Brain pericyte (primary cell): ENCODE measurements around the gene SLC16A13.
A peak's percentile ranks its signal among the peaks of the same experiment; 100 is the strongest.
"Not testable (repeated sequence)": the region's sequence is repeated elsewhere in the genome, so short reads cannot be mapped to it uniquely, and the experiment has no call there.

Experiments
- DNase-seq: peaks from one replicate; pipeline ENCODE4 v3.0.0-alpha.2; 2012; ENCODE audit warnings: low read depth, low spot score

The SLC16A13 gene

DNA sequence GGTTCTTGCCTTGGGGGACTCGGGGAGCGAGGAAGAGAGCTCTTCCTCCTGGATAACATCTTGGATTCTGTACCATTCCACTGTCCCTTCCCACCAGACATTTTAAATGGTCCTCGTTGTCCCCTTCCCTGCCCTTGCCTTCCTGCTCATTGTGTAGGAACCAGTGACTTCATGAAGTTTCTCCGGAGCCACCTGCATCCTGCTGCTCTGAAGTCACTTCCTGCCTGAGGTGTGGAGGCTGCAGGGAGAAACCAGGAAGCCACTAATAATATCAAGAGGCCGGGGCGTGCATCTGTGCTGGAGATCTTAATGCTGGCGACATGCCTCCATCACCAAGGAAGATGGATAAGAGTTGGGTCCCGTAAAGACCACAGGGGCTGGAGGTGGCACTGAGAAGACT lies 6.2 kb upstream of the SLC16A13 start:
- no peak for DNase-seq

DNA sequence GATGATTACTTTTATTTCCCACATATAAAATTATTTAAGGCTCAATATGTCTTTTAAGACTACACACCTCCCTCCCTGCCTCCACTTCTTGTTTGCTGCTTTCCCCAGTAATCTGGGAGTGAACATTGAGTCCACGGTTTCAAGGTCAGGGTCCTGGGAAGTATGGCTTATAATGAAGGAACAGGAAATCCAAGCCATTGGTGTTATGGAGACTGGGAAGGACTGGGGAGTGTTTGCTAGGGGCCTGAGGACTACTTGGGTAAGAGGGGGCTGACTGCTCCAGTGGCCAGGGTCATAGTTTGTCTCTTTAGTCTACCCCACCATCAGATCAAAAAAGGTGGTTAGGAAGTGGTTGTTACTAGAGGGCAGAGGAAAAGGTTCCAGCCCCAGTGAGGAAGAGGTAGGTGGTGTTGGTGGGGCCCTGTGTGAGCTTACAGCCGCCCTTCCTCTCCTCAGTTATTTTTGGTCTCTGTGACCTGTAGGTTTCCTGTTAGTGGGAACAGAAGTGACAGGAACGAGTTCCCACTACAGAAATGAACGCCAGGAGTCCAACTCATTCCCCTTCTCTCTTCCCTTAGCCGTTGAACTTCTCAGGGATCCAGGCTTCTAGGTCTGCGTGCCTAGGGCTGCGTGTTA lies 742 bp upstream of the SLC16A13 start:
- DNase-seq = no peak

DNA sequence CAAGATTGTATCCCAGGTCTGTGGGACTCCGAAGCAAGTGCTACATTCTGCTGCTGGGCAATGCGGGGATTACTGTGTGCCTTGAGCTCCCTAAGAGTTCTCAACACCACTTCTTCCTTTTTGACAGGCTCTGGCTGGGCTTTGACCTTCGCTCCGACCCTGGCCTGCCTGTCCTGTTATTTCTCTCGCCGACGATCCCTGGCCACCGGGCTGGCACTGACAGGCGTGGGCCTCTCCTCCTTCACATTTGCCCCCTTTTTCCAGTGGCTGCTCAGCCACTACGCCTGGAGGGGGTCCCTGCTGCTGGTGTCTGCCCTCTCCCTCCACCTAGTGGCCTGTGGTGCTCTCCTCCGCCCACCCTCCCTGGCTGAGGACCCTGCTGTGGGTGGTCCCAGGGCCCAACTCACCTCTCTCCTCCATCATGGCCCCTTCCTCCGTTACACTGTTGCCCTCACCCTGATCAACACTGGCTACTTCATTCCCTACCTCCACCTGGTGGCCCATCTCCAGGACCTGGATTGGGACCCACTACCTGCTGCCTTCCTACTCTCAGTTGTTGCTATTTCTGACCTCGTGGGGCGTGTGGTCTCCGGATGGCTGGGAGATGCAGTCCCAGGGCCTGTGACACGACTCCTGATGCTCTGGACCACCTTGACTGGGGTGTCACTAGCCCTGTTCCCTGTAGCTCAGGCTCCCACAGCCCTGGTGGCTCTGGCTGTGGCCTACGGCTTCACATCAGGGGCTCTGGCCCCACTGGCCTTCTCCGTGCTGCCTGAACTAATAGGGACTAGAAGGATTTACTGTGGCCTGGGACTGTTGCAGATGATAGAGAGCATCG lies 2.4 kb downstream of the SLC16A13 start:
- no peak for DNase-seq

DNA sequence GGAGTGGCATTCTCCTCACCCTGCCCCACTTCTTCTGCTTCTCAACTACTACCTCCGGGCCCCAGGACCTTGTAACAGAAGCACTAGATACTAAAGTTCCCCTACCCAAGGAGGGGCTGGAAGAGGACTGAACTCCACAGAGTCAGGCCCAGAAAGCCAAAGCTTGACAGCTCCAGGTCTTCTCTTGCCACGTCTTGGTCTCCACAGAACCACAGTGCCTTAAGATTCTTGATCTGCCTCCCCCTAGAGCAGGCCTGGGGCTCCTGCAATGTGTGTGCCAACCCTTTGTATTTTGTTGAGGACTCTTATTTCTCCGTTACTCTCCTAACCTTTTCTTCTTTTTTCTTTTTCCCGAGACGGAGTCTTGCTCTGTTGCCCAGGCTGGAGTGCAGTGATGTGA lies 4.0 kb downstream of the SLC16A13 start:
- DNase-seq = no peak

DNA sequence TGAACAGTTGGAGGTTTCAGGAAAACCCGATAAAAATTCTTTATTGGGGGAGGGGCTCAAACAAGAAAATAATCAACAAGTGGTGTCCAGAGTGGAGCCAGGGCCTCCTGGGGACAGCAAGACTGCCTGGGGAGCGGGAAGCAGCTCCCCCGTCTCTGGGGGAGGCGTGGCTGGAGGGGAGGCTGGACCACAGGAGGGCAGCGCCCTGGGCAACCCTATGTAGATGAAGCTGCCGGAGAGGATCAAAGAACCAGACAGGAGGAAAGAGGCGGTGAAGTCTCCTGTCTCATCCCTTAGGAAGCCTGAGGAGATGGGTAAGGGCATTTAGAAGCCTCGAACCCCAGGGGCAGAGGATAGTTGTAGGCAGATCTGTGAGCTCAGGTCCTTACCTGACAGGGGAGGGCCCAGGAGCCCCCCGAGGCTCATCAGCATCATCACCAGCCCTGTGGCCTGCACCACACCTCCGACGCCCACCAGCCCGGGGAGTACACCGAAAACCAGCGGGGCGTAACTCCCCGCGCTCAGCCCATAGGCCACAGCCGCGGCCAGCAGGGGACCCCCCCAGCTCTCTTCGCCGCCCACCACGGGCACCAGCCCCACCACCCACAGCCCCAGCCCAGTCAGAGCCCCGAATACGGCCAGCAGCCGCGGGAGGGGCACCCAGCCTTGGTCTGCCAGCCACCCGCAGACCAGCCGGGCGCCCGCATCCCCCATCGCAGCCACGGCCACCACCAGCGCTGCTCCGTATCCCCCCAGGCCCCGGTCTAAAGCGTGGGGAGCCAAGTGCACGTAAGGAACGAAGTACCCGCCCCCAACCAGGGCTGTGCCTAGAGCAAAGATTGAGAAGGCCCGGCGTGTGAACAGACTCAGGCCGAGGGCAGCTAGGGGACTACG lies 6.0 kb downstream of the SLC16A13 start:
- DNase-seq = no peak

DNA sequence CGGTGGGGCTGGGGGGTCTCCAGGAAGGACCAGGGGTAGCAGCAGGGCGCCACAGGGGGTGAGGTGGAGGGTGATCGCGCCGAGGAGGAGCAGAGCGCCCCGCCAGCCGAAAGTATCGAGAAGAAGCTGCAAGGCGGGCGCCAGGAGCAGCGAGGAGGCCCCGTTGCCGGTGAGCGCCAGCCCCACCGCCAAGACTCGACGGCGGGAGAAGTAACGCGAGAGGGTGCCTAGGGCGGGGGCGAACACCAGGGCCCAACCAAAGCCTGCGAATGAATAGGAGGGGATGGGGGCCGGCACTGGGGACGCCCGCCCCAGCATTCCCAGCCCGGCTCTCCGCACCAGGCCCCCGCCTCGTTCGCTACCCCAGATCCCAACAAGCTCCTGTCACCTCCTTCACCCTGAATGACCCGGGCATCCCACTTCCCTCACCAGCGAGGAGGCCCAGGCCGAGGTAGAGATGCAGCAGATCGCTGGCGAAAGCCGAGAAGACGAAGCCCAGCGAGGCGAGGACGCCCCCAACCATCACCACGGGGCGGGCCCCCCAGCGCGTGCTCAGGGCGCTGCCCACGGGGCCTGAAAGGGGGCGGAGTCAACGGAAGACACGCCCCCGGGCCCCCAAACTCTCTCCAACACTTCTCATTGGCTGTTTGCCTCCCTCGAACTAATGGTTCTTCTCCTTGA lies 6.8 kb downstream of the SLC16A13 start:
- no peak for DNase-seq

DNA sequence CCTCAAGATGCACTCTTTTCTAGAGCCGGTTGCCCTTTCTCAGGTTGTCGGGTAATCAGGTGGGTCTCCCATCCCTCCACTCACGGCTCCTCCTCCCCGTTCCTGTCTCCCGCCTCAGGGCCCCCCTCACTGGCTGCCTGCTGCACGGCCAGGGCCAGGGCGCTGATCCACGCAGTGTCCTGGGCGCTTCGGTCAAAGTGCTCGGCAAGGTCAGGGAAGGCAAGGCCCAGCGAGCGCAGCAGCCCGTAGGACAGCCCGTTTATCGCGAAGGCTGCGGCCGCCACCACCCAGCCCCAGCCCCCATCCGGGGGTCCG lies 7.3 kb downstream of the SLC16A13 start:
- no peak for DNase-seq

DNA sequence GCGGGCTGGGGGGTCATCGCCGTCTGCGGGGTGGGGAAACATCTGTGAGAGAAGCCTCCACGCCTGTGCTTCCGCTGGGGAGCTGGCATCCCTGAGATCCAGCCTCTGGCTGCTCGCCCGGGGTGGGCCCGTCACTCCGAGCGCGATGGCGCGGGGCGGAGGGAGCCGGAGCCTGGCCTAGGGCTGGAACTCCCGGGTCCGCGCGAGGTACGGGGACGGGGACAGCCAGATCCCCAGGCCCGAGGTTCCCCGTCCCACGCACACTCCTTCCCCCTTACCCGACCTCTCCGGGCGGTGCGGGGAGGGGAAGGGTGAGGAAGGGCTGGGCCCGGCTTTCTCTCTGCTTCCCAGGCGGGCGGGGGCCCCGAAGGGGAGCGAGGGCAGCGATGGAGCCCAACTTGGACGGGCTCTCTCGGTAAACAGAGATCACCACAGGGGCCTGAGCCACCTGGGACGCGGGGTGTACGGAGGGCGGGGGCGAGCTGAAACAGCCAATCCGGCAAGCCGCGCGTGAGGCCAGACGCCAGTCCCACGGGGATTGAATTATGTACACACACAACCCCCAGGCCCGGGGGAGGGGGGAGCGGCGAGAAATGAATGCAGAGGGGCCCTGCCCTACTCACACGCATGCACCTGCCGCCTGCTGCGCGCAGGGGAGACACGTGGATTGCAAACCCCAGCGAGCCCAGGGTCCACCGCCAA lies 7.8 kb downstream of the SLC16A13 start, which contains the start of gene SLC16A11:
Gene SLC16A11 (minus strand): TSS at position 596 of the 702 bp plus-strand sequence. CDS start 579 bp downstream, at position 17.
- peak; percentile 50 for DNase-seq

DNA sequence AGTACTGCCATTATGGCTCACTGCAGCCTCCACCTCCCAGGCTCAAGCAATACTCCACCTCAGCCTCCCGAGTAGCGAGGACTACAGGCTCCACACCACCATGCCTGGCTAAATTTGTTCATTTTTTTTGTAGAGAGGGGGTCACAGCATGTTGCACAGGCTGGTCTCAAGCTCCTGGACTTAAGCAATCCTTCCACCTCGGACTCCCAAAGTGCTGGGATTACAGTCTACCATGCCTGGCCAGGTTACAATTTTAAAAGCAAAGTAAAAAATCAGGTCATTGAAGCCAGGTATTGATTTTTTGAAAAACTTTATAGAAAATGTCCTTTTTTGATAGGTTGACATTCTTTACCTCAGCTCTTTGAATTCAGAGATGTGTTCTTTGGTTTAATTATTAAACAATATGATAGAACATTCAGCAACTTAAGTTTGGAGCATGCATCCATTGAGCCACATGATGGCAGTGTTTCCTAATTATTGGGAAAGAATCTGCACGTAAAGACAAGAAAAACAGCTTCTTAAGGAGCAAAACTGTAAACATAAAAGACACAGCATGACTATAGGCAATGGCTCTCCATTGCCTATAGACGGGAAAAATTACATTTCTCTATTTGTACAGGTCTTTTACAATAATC lies 9.8 kb downstream of the SLC16A13 start:
- peak; percentile 50 for DNase-seq

DNA sequence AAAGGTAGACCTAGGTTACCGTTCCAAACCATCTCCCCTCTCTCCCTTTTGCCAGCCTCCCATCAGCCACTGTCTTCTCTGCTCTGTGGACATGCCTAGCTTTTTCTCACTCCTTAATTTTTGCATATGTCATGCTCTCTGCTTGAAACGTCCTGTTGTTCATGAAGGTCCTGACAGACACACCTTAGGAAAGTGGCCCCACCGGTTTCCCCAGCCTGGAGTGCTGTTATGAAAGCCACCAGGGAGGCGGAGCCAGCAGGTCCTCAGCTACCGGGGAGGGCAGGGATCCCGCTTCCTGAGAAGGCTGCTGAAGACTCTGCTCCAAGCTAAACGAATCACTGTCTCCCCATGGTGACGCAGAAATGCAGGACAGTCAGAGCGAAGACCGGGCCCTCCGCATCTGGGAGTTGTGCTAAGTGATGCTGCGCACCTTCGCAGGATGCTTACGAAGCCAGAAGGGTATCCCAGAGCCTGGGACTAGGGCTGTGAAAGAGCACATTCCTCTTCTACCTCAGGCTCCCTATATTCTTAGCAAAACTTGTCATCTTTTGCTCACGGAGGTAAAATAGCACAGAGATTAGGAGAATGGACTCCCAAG lies 10.4 kb downstream of the SLC16A13 start:
- DNase-seq = no peak

DNA sequence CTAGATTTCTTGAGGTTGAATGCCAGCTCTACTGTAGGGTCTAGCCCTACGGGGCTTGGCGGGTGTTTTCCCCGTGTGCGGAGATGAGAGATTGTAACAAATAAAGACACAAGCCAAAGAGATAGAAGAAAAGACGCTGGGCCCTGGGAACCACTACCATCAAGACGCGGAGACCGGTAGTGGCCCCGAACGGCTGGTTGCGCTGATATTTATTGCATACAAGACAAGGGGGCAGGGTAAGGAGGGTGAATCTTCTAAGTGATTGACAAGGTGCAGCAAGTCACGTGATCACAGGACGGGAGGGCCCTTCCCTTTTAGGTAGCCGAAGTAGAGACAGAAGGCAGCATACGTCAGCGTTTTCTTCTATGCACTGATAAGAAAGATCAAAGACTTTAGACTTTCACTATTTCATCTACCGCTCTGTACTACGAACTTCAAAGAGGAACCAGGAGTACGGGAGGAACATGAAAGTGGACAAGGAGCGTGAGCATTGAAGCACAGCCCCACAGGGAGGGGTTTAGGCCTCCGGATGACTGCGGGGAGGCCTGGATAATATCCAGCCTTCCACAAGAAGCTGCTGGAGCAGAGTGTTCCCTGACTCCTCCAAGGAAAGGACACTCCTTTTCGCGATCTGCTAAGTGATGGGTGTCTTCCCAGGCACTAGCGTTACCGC lies 11.0 kb downstream of the SLC16A13 start:
- not testable (repeated sequence) for DNase-seq

DNA sequence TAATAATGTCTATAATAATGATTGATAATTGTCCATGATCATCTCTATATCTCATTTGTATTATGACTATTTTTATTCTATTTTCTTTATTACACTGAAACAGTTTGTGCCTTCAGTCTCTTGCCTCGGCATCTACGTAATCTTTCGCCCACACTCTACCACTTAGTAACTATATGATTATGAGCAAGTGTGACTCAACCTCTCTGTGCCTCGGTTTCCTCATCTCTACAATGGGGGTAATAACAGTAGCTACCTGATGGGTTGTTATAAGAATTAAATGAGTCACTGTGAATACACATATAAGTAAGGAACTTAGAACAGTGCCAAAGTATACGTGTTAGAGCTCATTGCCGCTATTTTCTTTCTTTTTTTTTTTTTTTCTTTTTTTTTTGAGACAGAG lies 11.8 kb downstream of the SLC16A13 start:
- DNase-seq = no peak

DNA sequence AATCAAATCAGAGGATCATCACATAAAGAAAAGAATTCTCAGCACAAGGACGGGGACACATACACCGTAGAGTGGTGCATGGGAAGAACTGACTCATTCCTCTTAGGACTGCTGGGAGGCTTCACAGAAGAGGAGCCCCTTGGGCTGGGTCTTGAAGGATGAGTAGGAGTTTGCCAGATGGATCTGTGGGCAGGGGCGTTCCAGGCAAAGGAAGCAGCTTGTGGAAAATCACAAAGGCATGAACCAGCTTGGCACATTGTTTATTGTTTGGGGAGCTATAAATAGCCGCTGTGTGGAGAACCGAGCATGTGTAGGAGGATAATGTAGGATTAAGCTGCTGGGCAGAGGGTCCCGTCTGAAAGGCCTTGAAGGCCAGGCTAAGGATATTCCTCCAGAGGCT lies 13.2 kb downstream of the SLC16A13 start:
- DNase-seq = no peak

DNA sequence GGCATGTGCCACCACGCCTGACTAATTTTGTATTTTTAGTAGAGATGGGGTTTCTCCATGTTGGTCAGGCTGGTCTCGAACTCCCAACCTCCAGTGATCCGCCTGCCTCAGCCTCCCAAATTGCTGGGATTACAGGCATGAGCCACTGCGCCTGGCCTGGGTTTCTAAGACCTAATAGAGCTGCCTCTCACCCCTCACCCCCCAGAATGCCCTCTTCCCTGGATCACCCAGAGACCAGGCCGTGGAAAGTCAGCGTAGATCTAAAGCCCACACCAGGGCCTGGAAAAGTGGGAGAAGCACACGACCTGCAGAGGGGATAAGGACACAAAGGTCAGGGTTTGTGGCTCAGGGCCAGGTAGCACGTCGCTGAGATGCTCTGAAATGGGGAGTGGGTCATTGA lies 14.8 kb downstream of the SLC16A13 start:
- not testable (repeated sequence) for DNase-seq

DNA sequence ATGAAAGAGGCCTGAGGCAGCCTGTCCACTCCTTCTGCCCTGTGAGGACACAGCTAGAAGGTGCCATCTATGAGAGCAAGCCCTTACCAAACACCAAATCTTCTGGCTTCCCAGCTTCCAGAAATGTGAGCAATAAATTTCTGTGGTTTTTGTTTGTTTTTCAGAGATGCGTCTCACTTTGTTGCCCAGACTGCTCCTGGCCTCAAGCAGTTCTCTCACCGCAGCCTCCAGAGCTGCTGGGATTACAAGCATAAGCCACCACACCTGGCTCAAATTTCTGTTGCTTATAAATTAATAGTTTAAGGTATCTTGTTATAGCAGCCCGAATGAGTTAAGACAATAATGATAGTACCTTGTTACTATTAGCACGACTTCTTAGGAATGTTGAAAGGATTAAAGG lies 20.6 kb downstream of the SLC16A13 start:
- no peak for DNase-seq

DNA sequence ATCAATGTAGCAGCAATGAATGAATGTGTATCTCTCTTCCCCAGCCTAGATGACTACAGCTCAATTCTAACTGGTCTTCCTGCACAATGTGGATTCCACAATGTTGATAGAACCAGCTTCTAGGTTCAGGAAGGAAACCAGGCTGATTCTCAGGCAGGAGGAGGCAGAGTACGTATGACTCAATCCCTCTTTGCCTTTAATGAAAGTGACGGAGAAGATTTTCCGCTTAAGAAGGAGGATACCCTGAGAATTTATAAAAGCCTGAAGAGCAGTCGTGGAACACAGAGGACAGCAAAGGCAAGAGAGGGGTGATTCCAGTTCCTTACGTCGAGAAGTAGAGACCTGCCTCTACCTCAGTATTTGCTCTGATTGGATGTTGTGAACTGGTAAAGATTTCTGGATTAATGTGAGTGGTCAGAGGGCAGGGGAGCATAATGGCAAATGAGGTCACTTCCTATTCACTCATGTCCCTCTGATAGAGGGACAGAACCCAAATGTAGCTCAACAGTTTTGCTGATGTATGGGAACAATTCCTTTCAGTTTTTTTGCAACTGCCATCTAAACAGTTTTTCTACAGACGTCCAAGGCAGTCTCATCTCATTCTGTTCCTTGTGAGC lies 23.1 kb downstream of the SLC16A13 start:
- no peak for DNase-seq

DNA sequence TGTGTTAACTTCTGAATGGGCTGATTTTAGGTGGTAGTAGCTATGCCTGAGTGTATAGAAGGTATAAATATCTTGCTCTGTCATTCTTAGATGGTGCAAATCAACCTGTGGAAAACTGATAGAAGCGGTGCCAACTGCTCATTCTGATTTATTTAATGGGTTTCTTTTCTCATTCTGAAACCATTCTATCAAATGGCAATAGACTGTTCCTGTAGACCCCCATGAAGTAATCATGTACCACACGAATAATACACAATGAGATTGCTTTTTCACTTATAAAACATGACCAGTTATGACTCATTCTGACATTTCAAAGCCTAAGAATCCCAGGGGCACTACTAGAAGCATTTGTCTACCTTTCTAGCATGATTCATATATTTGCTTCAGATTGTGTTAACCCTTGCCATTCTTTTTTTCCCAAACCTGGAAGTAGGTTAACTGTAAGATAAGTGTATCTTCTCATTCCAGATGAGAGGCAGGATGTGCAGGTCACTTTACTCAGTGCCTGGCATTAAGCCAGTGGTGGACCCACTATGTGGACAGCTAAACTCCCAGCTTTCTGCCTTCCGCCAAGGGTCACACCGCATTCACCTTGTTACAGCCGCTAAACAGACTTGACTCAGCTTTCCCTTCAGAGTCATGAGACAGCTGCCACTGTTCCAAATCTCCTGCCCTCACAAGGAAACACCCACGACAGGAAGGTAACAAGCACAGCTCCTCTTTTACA lies 24.5 kb downstream of the SLC16A13 start:
- no peak for DNase-seq

DNA sequence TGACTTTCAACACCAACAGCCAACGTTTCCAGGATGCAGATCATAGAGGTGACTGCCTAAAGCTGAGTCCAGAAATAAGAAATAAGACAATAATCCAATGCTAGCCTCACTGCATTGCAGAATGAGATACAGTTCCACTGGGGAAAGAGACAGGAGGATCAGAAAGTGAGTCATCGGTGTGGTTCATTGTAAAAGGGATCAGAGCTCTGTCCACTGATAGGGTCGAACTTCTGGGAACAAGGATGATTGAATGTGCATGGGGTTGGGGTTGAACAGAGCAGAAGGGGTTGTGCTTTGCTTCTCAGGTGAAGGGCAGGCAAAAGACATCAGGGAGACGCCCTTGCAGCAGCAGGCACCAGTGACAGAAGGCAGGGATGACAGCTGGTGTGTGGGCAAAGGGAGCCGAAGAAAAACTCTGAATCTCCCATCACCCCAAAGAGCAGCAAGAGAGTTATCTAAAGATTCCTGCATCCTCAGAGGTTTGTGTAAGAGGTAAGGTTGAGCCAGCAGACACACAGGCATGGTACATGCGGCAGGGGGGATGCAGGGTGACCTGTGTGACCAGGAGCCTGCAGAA lies 27.8 kb downstream of the SLC16A13 start:
- no peak for DNase-seq
